GM23338 (cell line): ENCODE measurements around the gene FBXO46. TPM values are rescaled to one million over a fixed set of nuclear protein-coding genes. Genes with fewer than 3 reads are reported as not detected.
A peak's percentile ranks its signal among the peaks of the same experiment; 100 is the strongest.

ENCODE experiments used
- ATAC-seq: fragments of 200-7000 bp; cut with Tn5 transposase; 3 replicates; pipeline ENCODE4 v1.9.1; 2020
- DNase-seq: peaks from one replicate; pipeline ENCODE4 v3.0.0-alpha.2; 2015; ENCODE audit warnings: low spot score
- H2AFZ ChIP-seq: fragments of 200-600 bp; sonication (generic); 2 replicates; pipeline ENCODE4 v1.8.0; 2016; ENCODE audit warnings: antibody characterized with exemption, mild to moderate bottlenecking, moderate library complexity
- H3F3A ChIP-seq: fragments of 200-600 bp; sonication (generic); replicated peaks from 2 replicates; pipeline ENCODE4 v1.8.0; 2017; ENCODE audit warnings: antibody characterized with exemption, mixed run types, low read depth
- H3K27ac ChIP-seq: fragments of 200-600 bp; sonication (generic); 2 replicates; pipeline ENCODE4 v1.6.1; 2016; ENCODE audit warnings: low read depth
- H3K27me3 ChIP-seq: fragments of 200-600 bp; sonication (generic); 2 replicates; pipeline ENCODE4 v1.8.0; 2016; ENCODE audit warnings: mild to moderate bottlenecking, mixed run types, moderate library complexity; ENCODE audit not compliant: insufficient read depth
- H3K36me3 ChIP-seq: fragments of 200-600 bp; sonication (generic); 2 replicates; pipeline ENCODE4 v1.8.0; 2016; ENCODE audit warnings: mild to moderate bottlenecking; ENCODE audit not compliant: insufficient read depth
- H3K4me1 ChIP-seq: fragments of 200-600 bp; sonication (generic); 2 replicates; pipeline ENCODE4 v1.8.0; 2016; ENCODE audit warnings: mild to moderate bottlenecking, moderate library complexity; ENCODE audit not compliant: insufficient read depth
- H3K4me2 ChIP-seq: fragments of 200-600 bp; sonication (generic); 2 replicates; pipeline ENCODE4 v1.7.1; 2017; ENCODE audit warnings: mixed run types
- H3K4me3 ChIP-seq: fragments of 200-600 bp; sonication (generic); 2 replicates; pipeline ENCODE4 v1.6.1; 2016; ENCODE audit warnings: mixed run types
- H3K79me2 ChIP-seq: fragments of 200-600 bp; sonication (generic); replicated peaks from 2 replicates; pipeline ENCODE4 v1.8.0; 2017; ENCODE audit warnings: mild to moderate bottlenecking; ENCODE audit not compliant: insufficient read depth
- H3K9me2 ChIP-seq: fragments of 200-600 bp; sonication (generic); 2 replicates; pipeline ENCODE4 v1.8.0; 2017; ENCODE audit not compliant: insufficient read depth
- H4K20me1 ChIP-seq: fragments of 200-600 bp; sonication (generic); replicated peaks from 2 replicates; pipeline ENCODE4 v1.8.0; 2017; ENCODE audit warnings: mild to moderate bottlenecking; ENCODE audit not compliant: insufficient read depth
- H3K27ac Mint-ChIP-seq: 2 replicates; pipeline ENCODE4 v1.8.0; 2020; ENCODE audit warnings: inconsistent platforms, mild to moderate bottlenecking, moderate library complexity, mixed read lengths
- H3K27me3 Mint-ChIP-seq: 3 replicates; pipeline ENCODE4 v1.8.0; 2022; ENCODE audit warnings: low read depth, mild to moderate bottlenecking, moderate library complexity, mixed read lengths, inconsistent platforms; ENCODE audit not compliant: insufficient read depth, poor library complexity
- H3K36me3 Mint-ChIP-seq: 3 replicates; pipeline ENCODE4 v1.8.0; 2021; ENCODE audit warnings: low read depth, mild to moderate bottlenecking, inconsistent platforms, moderate library complexity, mixed read lengths
- H3K4me1 Mint-ChIP-seq: 3 replicates; pipeline ENCODE4 v1.8.0; 2020; ENCODE audit warnings: mild to moderate bottlenecking, inconsistent platforms, mixed read lengths
- H3K4me3 Mint-ChIP-seq: 3 replicates; pipeline ENCODE4 v1.8.0; 2021; ENCODE audit warnings: moderate library complexity, mild to moderate bottlenecking, inconsistent platforms, mixed read lengths
- H3K9me3 Mint-ChIP-seq: 3 replicates; pipeline ENCODE4 v1.8.0; 2020; ENCODE audit warnings: moderate library complexity, mild to moderate bottlenecking, inconsistent platforms, mixed read lengths
- CREB1 ChIP-seq: fragments of 250-450 bp; sonication (Bioruptor Pico); IDR thresholded peaks from 2 replicates; pipeline ENCODE4 v1.5.0; 2020; ENCODE audit warnings: low read depth, mild to moderate bottlenecking, moderate library complexity
- POLR2AphosphoS5 ChIP-seq: IDR thresholded peaks from 2 replicates; pipeline ENCODE4 v1.6.1; 2016; ENCODE audit warnings: antibody characterized with exemption, low read depth
- STAT1 ChIP-seq: IDR thresholded peaks from one replicate; pipeline ENCODE4 v1.6.1; 2016; ENCODE audit warnings: antibody characterized with exemption; ENCODE audit not compliant: unreplicated experiment
- ZNF114 ChIP-seq: fragments of 250-450 bp; sonication (Bioruptor Pico); IDR thresholded peaks from 2 replicates; pipeline ENCODE4 v1.5.0; 2020; ENCODE audit warnings: mild to moderate bottlenecking, moderate library complexity
- polyA plus RNA-seq: library from polyadenylated mRNA; unstranded; fragments of >200 nt; fragmentation: Nextera tagmentation; extraction: Ambion mirVana; gene quantifications from 2 replicates; pipeline ENCODE4 v1.2.1, GENCODE V29; 2016
- total RNA-seq: library from RNA; depleted of rRNA; stranded (reverse); fragments of >200 nt; shearing (Covaris generic); gene quantifications from 2 replicates; pipeline ENCODE4 v1.2.3, GENCODE V29; 2014
- TF ChIP-seq, protein P1 (sequence below): IDR thresholded peaks from 2 replicates; pipeline ENCODE4 v1.6.1; 2016; ENCODE audit warnings: antibody characterized with exemption
- TF ChIP-seq, protein P2 (sequence below), 2 experiments: fragments of 200-600 bp in 1 of 2; sonication (generic) in 1 of 2; conservative IDR thresholded peaks; 2 replicates each; pipeline versions ENCODE4 v1.5.1 to v1.6.1; 2016 to 2017; ENCODE audit warnings: antibody characterized with exemption in 2 of 2, low read depth in 2 of 2, mild to moderate bottlenecking in 2 of 2, moderate library complexity in 1 of 2

The FBXO46 gene
- total and polyA plus RNA-seq, 2 experiments from 2014 or later, result 9.4 to 35.8 TPM

GRCh38 chr19:45692187-45693105, 38.2 kb downstream of the FBXO46 start, which contains the start of gene QPCTL:
Gene QPCTL (plus strand): TSS chr19:45692666. CDS start chr19:45692704, 38 bp downstream.
- Mint-ChIP-seq H3K4me1 (peaks cover 4% of the 10 kb centered on the region), H3K36me3 (peaks cover 56% of the 10 kb centered on the region), H3K4me3 (peak within 1 kb of the TSS; percentile 95), H3K27me3 (peaks cover 16% of the 10 kb centered on the region), H3K9me3 (no peaks in the 10 kb centered on the region; the same call in 1 of the 3 replicates), H3K27ac (peak within 1 kb of the TSS; percentile 99)
- Histone ChIP-seq H3K36me3 (peaks cover 23% of the 10 kb centered on the region), H3K4me2 (peak within 1 kb of the TSS; percentile 100), H3K4me1 (peaks cover 9% of the 10 kb centered on the region), H3K27me3 (no peaks in the 10 kb centered on the region), H4K20me1 (peaks cover 22% of the 10 kb centered on the region), H3K9me2 (no peaks in the 10 kb centered on the region), H3F3A (peaks cover 11% of the 10 kb centered on the region; the same call in 1 of the 2 replicates), H3K4me3 (peak within 1 kb of the TSS; percentile 91), H3K79me2 (peaks cover 31% of the 10 kb centered on the region), H3K27ac (peak within 1 kb of the TSS; percentile 86), H2AFZ (no peak within 1 kb of the TSS)
- DNase-seq (peak; percentile 100), ATAC-seq (peak; percentile 92)
- TF ChIP-seq, protein P1, sequence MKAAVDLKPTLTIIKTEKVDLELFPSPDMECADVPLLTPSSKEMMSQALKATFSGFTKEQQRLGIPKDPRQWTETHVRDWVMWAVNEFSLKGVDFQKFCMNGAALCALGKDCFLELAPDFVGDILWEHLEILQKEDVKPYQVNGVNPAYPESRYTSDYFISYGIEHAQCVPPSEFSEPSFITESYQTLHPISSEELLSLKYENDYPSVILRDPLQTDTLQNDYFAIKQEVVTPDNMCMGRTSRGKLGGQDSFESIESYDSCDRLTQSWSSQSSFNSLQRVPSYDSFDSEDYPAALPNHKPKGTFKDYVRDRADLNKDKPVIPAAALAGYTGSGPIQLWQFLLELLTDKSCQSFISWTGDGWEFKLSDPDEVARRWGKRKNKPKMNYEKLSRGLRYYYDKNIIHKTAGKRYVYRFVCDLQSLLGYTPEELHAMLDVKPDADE, result peak; percentile 25; the same call in 1 of the 2 replicates
- TF ChIP-seq CREB1 (peak; percentile 71), ZNF114 (CRISPR knock-in tag) (no peak), STAT1 (no peak), POLR2AphosphoS5 (peak; percentile 94)
- TF ChIP-seq, protein P2, sequence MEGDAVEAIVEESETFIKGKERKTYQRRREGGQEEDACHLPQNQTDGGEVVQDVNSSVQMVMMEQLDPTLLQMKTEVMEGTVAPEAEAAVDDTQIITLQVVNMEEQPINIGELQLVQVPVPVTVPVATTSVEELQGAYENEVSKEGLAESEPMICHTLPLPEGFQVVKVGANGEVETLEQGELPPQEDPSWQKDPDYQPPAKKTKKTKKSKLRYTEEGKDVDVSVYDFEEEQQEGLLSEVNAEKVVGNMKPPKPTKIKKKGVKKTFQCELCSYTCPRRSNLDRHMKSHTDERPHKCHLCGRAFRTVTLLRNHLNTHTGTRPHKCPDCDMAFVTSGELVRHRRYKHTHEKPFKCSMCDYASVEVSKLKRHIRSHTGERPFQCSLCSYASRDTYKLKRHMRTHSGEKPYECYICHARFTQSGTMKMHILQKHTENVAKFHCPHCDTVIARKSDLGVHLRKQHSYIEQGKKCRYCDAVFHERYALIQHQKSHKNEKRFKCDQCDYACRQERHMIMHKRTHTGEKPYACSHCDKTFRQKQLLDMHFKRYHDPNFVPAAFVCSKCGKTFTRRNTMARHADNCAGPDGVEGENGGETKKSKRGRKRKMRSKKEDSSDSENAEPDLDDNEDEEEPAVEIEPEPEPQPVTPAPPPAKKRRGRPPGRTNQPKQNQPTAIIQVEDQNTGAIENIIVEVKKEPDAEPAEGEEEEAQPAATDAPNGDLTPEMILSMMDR (conservative IDR thresholded peaks at IDR 0.05; ENCODE audit: low read depth in 2 of 2), result 0 out of 4 replicates have a peak, but pooled peaks of 1 of the 2 experiments have one; percentile 3

GRCh38 chr19:45691516-45692186, 39.0 kb downstream of the FBXO46 start, which contains the start of gene SNRPD2:
Gene SNRPD2 (minus strand): TSS chr19:45691953. CDS start chr19:45691888, 65 bp downstream.
- Histone ChIP-seq H3K79me2 (peaks cover 31% of the 10 kb centered on the region), H3K27ac (peak within 1 kb of the TSS; percentile 86), H3K36me3 (peaks cover 31% of the 10 kb centered on the region), H2AFZ (no peak within 1 kb of the TSS), H3K27me3 (no peaks in the 10 kb centered on the region), H3K4me1 (peaks cover 9% of the 10 kb centered on the region), H4K20me1 (peaks cover 22% of the 10 kb centered on the region), H3F3A (peaks cover 11% of the 10 kb centered on the region; the same call in 1 of the 2 replicates), H3K4me2 (peak within 1 kb of the TSS; percentile 100), H3K4me3 (peak within 1 kb of the TSS; percentile 91), H3K9me2 (no peaks in the 10 kb centered on the region)
- Mint-ChIP-seq H3K27ac (peak within 1 kb of the TSS; percentile 99), H3K4me1 (peaks cover 4% of the 10 kb centered on the region), H3K27me3 (peaks cover 14% of the 10 kb centered on the region), H3K4me3 (peak within 1 kb of the TSS; percentile 95), H3K9me3 (no peaks in the 10 kb centered on the region; the same call in 1 of the 3 replicates), H3K36me3 (peaks cover 59% of the 10 kb centered on the region)
- ATAC-seq (peak; percentile 66), DNase-seq (peak; percentile 98)
- TF ChIP-seq POLR2AphosphoS5, result peak; percentile 100
- TF ChIP-seq, protein P1, result peak; percentile 61; the same call in 1 of the 2 replicates
- TF ChIP-seq, protein P2 (conservative IDR thresholded peaks at IDR 0.05; ENCODE audit: low read depth in 2 of 2), result no peak
